Astrocyte (in vitro differentiated cells and primary cell): ENCODE measurements around the gene CFAP73. TPM values are rescaled to one million over a fixed set of nuclear protein-coding genes. Genes with fewer than 3 reads are reported as not detected.

Experiments used
- DNase-seq: peaks from one replicate; pipeline ENCODE4 v3.0.0-alpha.2; 2010; ENCODE audit warnings: low read depth
- FAIRE-seq: peaks from 2 replicates; lab custom pipeline; 2011; peaks lifted over from hg19 to GRCh38; lab: Jason Lieb, UNC
- H2AFZ ChIP-seq: 2 replicates; pipeline ENCODE4 v1.6.0; 2012; ENCODE audit warnings: low read depth, low read length, inconsistent platforms
- H3K27ac ChIP-seq: 2 replicates; pipeline ENCODE4 v1.5.1; 2011; ENCODE audit warnings: low read depth, low read length, inconsistent platforms
- H3K27me3 ChIP-seq: 2 replicates; pipeline ENCODE4 v1.6.0; 2011; ENCODE audit warnings: low read length, inconsistent platforms; ENCODE audit not compliant: insufficient read depth
- H3K36me3 ChIP-seq: 2 replicates; pipeline ENCODE4 v1.5.1; 2011; ENCODE audit warnings: low read length, inconsistent platforms; ENCODE audit not compliant: insufficient read depth
- H3K4me1 ChIP-seq: 2 replicates; pipeline ENCODE4 v1.5.1; 2011; ENCODE audit warnings: low read length, inconsistent platforms; ENCODE audit not compliant: insufficient read depth
- H3K4me2 ChIP-seq: 2 replicates; pipeline ENCODE4 v1.6.0; 2012; ENCODE audit warnings: low read length, inconsistent platforms
- H3K4me3 ChIP-seq: 2 replicates; pipeline ENCODE4 v1.5.1; 2011; ENCODE audit warnings: low read depth, mild to moderate bottlenecking, low read length, inconsistent platforms; ENCODE audit not compliant: insufficient read depth
- H3K79me2 ChIP-seq: 2 replicates; pipeline ENCODE4 v1.6.0; 2012; ENCODE audit warnings: mild to moderate bottlenecking, low read length, inconsistent platforms; ENCODE audit not compliant: insufficient read depth
- H3K9ac ChIP-seq: 2 replicates; pipeline ENCODE4 v1.6.0; 2012; ENCODE audit warnings: mild to moderate bottlenecking, low read length, inconsistent platforms
- H3K9me3 ChIP-seq: 2 replicates; pipeline ENCODE4 v1.5.1; 2012; ENCODE audit warnings: low read depth, mild to moderate bottlenecking, low read length, inconsistent platforms; ENCODE audit not compliant: insufficient read depth
- H4K20me1 ChIP-seq: 2 replicates; pipeline ENCODE4 v1.6.0; 2012; ENCODE audit warnings: low read length, inconsistent platforms; ENCODE audit not compliant: insufficient read depth
- H3K27ac Mint-ChIP-seq: one replicate; pipeline ENCODE4 v1.8.0; 2021; ENCODE audit warnings: mild to moderate bottlenecking, mixed read lengths; ENCODE audit not compliant: unreplicated experiment
- H3K27me3 Mint-ChIP-seq: one replicate; pipeline ENCODE4 v1.8.0; 2021; ENCODE audit warnings: low read depth, mixed read lengths; ENCODE audit not compliant: unreplicated experiment
- H3K36me3 Mint-ChIP-seq: one replicate; pipeline ENCODE4 v1.8.0; 2021; ENCODE audit warnings: low read depth, mixed read lengths; ENCODE audit not compliant: unreplicated experiment
- H3K4me1 Mint-ChIP-seq: one replicate; pipeline ENCODE4 v1.8.0; 2021; ENCODE audit warnings: low read depth, mixed read lengths; ENCODE audit not compliant: unreplicated experiment
- H3K4me3 Mint-ChIP-seq: one replicate; pipeline ENCODE4 v1.8.0; 2021; ENCODE audit warnings: mild to moderate bottlenecking, moderate library complexity, mixed read lengths; ENCODE audit not compliant: unreplicated experiment
- H3K9me3 Mint-ChIP-seq: one replicate; pipeline ENCODE4 v1.8.0; 2021; ENCODE audit warnings: mild to moderate bottlenecking, mixed read lengths; ENCODE audit not compliant: unreplicated experiment
- EZH2 ChIP-seq: IDR thresholded peaks from 2 replicates; pipeline ENCODE4 v1.6.1; 2012; ENCODE audit warnings: mild to moderate bottlenecking, low read length, inconsistent platforms; ENCODE audit not compliant: insufficient read depth
- total RNA-seq: library from RNA; stranded (reverse); gene quantifications from 2 replicates; pipeline ENCODE4 v1.2.1, GENCODE V29; 2021
- TF ChIP-seq, protein P1 (sequence below): IDR thresholded peaks from 2 replicates; pipeline ENCODE4 v1.5.1; 2011; ENCODE audit warnings: low read depth, mild to moderate bottlenecking, inconsistent platforms, low read length, moderate library complexity; ENCODE audit not compliant: insufficient read depth

Gene CFAP73
- total RNA-seq, 1 donor from 2014 or later, result not detected

DNA sequence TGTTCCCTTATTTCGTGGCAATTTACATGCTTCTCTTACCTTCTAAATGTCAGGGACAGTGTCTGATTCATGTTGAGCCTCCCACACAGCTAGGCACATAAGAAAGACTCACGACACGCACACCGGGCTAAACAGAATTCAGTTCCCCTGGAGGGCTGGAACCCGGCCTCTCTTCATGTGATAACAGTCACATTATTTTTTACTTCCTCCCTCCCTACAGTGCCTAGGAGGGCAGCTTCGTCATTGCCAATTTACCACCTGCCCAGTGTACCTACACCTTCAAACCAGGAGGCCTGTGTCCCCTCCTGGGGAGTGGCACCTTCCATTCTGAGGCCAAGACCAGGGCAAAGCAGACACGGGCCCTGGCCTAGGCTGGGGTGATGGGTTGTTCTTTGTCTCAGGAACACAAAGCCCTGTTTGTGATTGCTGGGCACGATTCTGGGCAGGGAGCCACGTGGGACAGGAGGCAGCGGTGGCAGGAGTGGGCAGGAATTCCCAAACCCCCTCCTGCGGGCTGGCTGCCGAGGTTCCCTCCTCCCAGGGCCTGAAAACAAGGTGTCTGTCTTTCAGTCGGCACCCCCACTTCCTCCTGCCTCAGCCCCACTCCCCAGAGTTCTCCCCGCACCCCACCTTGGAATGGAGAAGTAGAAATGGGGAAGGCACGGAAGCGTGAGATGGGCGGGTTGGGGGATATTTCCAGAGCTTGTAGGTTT lies 7.2 kb upstream of the CFAP73 start:
- no peak overlapping the region for H3K27ac Mint-ChIP-seq
- H3K4me1 Mint-ChIP-seq, result no peaks in the 10 kb centered on the region
- no peaks in the 10 kb centered on the region for H3K9me3 ChIP-seq
- H2AFZ ChIP-seq, result peak overlapping the region; percentile 45
- no peak for TF ChIP-seq EZH2
- TF ChIP-seq, protein P1, sequence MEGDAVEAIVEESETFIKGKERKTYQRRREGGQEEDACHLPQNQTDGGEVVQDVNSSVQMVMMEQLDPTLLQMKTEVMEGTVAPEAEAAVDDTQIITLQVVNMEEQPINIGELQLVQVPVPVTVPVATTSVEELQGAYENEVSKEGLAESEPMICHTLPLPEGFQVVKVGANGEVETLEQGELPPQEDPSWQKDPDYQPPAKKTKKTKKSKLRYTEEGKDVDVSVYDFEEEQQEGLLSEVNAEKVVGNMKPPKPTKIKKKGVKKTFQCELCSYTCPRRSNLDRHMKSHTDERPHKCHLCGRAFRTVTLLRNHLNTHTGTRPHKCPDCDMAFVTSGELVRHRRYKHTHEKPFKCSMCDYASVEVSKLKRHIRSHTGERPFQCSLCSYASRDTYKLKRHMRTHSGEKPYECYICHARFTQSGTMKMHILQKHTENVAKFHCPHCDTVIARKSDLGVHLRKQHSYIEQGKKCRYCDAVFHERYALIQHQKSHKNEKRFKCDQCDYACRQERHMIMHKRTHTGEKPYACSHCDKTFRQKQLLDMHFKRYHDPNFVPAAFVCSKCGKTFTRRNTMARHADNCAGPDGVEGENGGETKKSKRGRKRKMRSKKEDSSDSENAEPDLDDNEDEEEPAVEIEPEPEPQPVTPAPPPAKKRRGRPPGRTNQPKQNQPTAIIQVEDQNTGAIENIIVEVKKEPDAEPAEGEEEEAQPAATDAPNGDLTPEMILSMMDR, result no peak
- H3K4me1 ChIP-seq, result no peaks in the 10 kb centered on the region
- no peaks in the 10 kb centered on the region for H3K36me3 ChIP-seq
- FAIRE-seq (no peak), DNase-seq (no peak)
- no peaks in the 10 kb centered on the region for H3K36me3 Mint-ChIP-seq
- no peak overlapping the region for H3K9ac ChIP-seq
- no peak overlapping the region for H3K27ac ChIP-seq
- no peak overlapping the region for H3K4me3 ChIP-seq
- H3K4me3 Mint-ChIP-seq, result no peak overlapping the region
- H3K4me2 ChIP-seq, result no peak overlapping the region
- H3K9me3 Mint-ChIP-seq, result peaks cover 2% of the 10 kb centered on the region
- no peaks in the 10 kb centered on the region for H3K27me3 ChIP-seq
- H3K79me2 ChIP-seq, result no peaks in the 10 kb centered on the region
- H3K27me3 Mint-ChIP-seq, result peaks cover 8% of the 10 kb centered on the region
- H4K20me1 ChIP-seq, result no peaks in the 10 kb centered on the region

DNA sequence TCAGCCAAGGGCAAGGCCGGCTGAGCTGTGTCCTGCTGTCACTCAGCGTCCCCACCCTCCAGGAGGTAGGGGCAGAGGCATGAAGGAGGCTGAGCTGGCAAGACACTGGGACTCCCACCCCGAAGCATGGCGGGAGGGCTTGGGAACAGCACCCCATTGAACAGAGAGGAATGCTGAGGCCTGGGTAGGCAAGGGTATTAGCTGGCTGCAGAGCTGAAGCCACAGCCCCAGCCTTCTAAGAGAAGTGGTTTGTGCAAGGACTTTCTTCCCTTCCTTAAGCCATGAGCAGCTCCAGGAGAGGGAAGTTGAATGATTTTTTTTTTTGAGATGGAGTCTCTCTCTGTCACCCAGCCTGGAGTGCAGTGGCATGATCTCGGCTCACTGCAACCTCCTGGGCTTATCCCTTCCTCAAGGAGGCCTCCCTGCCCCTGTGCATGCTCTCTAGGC lies 6.6 kb upstream of the CFAP73 start:
- no peaks in the 10 kb centered on the region for H3K36me3 ChIP-seq
- Mint-ChIP-seq H3K4me1 (no peaks in the 10 kb centered on the region), H3K4me3 (no peak overlapping the region), H3K27me3 (peaks cover 8% of the 10 kb centered on the region), H3K27ac (no peak overlapping the region), H3K36me3 (no peaks in the 10 kb centered on the region), H3K9me3 (peaks cover 4% of the 10 kb centered on the region)
- no peak overlapping the region for H3K9ac ChIP-seq
- no peaks in the 10 kb centered on the region for H4K20me1 ChIP-seq
- TF ChIP-seq, protein P1, result no peak
- TF ChIP-seq EZH2, result no peak
- no peaks in the 10 kb centered on the region for H3K9me3 ChIP-seq
- no peak overlapping the region for H3K27ac ChIP-seq
- H3K4me1 ChIP-seq, result no peaks in the 10 kb centered on the region
- H3K27me3 ChIP-seq, result no peaks in the 10 kb centered on the region
- FAIRE-seq, result no peak
- H3K4me3 ChIP-seq, result no peak overlapping the region
- no peak overlapping the region for H2AFZ ChIP-seq
- no peaks in the 10 kb centered on the region for H3K79me2 ChIP-seq
- H3K4me2 ChIP-seq, result no peak overlapping the region
- no peak for DNase-seq

DNA sequence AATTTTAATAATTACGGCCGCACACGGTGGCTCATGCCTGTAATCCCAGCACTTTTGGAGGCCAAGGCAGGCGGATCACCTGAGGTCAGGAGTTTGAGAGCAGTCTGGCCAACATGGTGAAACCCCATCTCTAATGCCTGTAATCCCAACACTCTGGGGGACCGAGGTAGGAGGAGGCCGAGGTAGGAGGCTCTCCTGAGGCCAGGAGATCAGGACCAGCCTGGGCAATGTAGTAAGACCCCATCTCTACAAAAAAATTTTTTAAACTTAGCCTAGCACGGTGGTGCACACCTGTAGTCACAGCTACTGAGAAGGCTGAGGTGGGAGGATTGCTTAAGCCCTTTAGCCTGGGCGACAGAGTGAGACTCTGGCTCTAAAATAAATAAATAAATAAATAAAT lies 5.6 kb upstream of the CFAP73 start:
- Histone ChIP-seq H3K4me2 (no peak overlapping the region), H2AFZ (no peak overlapping the region), H3K4me3 (no peak overlapping the region), H3K9ac (no peak overlapping the region), H3K9me3 (no peaks in the 10 kb centered on the region), H3K4me1 (no peaks in the 10 kb centered on the region), H3K27me3 (no peaks in the 10 kb centered on the region), H3K79me2 (no peaks in the 10 kb centered on the region), H3K36me3 (no peaks in the 10 kb centered on the region), H4K20me1 (no peaks in the 10 kb centered on the region), H3K27ac (no peak overlapping the region)
- Mint-ChIP-seq H3K4me3 (no peak overlapping the region), H3K27me3 (peaks cover 6% of the 10 kb centered on the region), H3K4me1 (no peaks in the 10 kb centered on the region), H3K36me3 (no peaks in the 10 kb centered on the region), H3K9me3 (peaks cover 4% of the 10 kb centered on the region), H3K27ac (no peak overlapping the region)
- TF ChIP-seq, protein P1, result no peak
- no peak for TF ChIP-seq EZH2
- FAIRE-seq (no peak), DNase-seq (no peak)
